ENCODE data around the gene PDZD8.

- TF ChIP-seq CTCF (conservative IDR thresholded peaks at IDR 0.05 in 1 of 2, IDR thresholded peaks at IDR 0.05 in 1 of 2; ENCODE audit: low read depth in 1 of 2, low read length in 2 of 2) (no peak), EZH2 (IDR thresholded peaks at IDR 0.05; ENCODE audit: low read length, missing control alignments) (no peak)
Measured at GRCh38 chr10:117374506-117375359, 507 bp downstream of the PDZD8 start.

Measured in fibroblast of lung (primary cell).